Stomach (tissue), 19 donors: ENCODE measurements around the gene TNFSF8. TPM values are rescaled to one million over a fixed set of nuclear protein-coding genes. Genes with fewer than 3 reads are reported as not detected.

Experiments
- DNase-seq, 2 donors: peaks; one replicate each; pipeline versions ENCODE4 v3.0.0 to v3.0.0-alpha.2; 2013 to 2019
- H3K27ac ChIP-seq, 5 donors: fragments of 200-600 bp in 4 of 5; sonication (generic) in 4 of 5; one replicate each; pipeline ENCODE4 v1.5.1; 2013 to 2019; ENCODE audit warnings: mild to moderate bottlenecking in 1 of 5, moderate library complexity in 1 of 5
- H3K27me3 ChIP-seq, 3 donors: fragments of 200-600 bp; sonication (generic); one replicate each; pipeline ENCODE4 v1.5.1; 2017 to 2019; ENCODE audit warnings: mixed run types in 1 of 3
- H3K36me3 ChIP-seq, 4 donors: fragments of 200-600 bp; sonication (generic); 1 replicate in 3 of 4; 2 replicates in 1 of 4; pipeline ENCODE4 v1.5.1; 2016 to 2019
- H3K4me1 ChIP-seq, 4 donors: fragments of 200-600 bp; sonication (generic); one replicate each; pipeline ENCODE4 v1.5.1; 2016 to 2019
- H3K4me3 ChIP-seq, 4 donors: fragments of 200-600 bp; sonication (generic) in 3 of 4; one replicate each; pipeline ENCODE4 v1.5.1; 2016 to 2019; ENCODE audit warnings: mild to moderate bottlenecking in 1 of 4
- H3K9me3 ChIP-seq, 4 donors: fragments of 200-600 bp; sonication (generic); one replicate each; pipeline ENCODE4 v1.5.1; 2016 to 2019
- EP300 ChIP-seq: sonication (generic); formaldehyde crosslinking; IDR thresholded peaks from one replicate; pipeline ENCODE4 v1.6.1; 2017; ENCODE audit warnings: antibody characterized with exemption
- POLR2A ChIP-seq, 4 donors: fragments of 450-650 bp; IDR thresholded peaks; one replicate each; pipeline ENCODE4 v1.6.1; 2016; ENCODE audit warnings: antibody characterized with exemption in 4 of 4, control low read depth in 2 of 4, mild to moderate bottlenecking in 1 of 4, moderate library complexity in 1 of 4
- POLR2AphosphoS5 ChIP-seq, 3 donors: sonication (generic); formaldehyde crosslinking; IDR thresholded peaks; one replicate each; pipeline ENCODE4 v1.6.1; 2016; ENCODE audit warnings: antibody characterized with exemption in 3 of 3
- WGBS, 5 donors: extraction: QIAGEN DNeasy Blood & Tissue Kit in 3 of 5; methylation state at CpG; one replicate each; pipeline versions ENCODE4 v1.1.5 to v1.1.7; 2013 to 2018; 5-methylcytosine and 5-hydroxymethylcytosine counted together
- intact Hi-C: fragments of 100-400 bp; cut with DNase I; formaldehyde crosslinking; loops from one replicate; pipeline ENCODE4 v1.15.1; 2023; ENCODE audit warnings: low total_unique reads
- long read RNA-seq, 10 donors: transcript quantifications; one replicate each; lab custom pipeline, GENCODE V29; 2026
- polyA plus RNA-seq, 3 donors: library from polyadenylated mRNA; stranded (reverse); fragments of 200-250 nt; gene quantifications; one replicate each; pipeline ENCODE4 v1.2.3, GENCODE V29; 2013
- total RNA-seq, 5 donors: library from RNA; depleted of rRNA; stranded (reverse); fragments of >200 nt; gene quantifications; one replicate each; pipeline versions ENCODE4 v1.1.0 to v1.2.3, GENCODE V29; 2014 to 2016
- TF ChIP-seq, protein P1 (sequence below), 7 experiments: fragments of 450-650 bp in 4 of 7; fragments of 200-600 bp in 3 of 7; sonication (generic) in 3 of 7; IDR thresholded peaks; one replicate each; pipeline ENCODE4 v1.5.1; 2016 to 2019; ENCODE audit warnings: antibody characterized with exemption in 7 of 7, control low read depth in 2 of 7, mild to moderate bottlenecking in 1 of 7
- donor health status: healthy with polysubstance abuse.
- donor health status: Bipolar disorder and iron deficiency.
- donor health status: healthy.

The TNFSF8 gene, protein sequence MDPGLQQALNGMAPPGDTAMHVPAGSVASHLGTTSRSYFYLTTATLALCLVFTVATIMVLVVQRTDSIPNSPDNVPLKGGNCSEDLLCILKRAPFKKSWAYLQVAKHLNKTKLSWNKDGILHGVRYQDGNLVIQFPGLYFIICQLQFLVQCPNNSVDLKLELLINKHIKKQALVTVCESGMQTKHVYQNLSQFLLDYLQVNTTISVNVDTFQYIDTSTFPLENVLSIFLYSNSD
- total RNA-seq (10 to 100 TPM in 1 of 5 donors, 1 to 10 TPM in 2, not detected in 2; 5.3 to 14.0 (median 5.8) TPM), polyA plus RNA-seq (1 to 10 TPM in 1 of 3 donors, under 1 TPM in 2; 0.40 to 1.1 (median 0.81) TPM)
- long read RNA-seq, donor 1, result 0 reads
- long read RNA-seq, donor 2, result 0 reads
- long read RNA-seq, donor 3, result 0 reads
- long read RNA-seq, donor 4, result 0 reads
- long read RNA-seq, donor 5, result 0 reads
- long read RNA-seq, donor 6, result 0 reads
- long read RNA-seq, donor 7, result 0 reads
- long read RNA-seq, donor 8, result 0 reads
- long read RNA-seq, donor 9, partial matches to known transcripts, result 0 of 1 reads
- long read RNA-seq, donor 9, other reads (novel, unspliced or antisense), result 0 of 1 reads
- long read RNA-seq, donor 10, result 0 reads

DNA sequence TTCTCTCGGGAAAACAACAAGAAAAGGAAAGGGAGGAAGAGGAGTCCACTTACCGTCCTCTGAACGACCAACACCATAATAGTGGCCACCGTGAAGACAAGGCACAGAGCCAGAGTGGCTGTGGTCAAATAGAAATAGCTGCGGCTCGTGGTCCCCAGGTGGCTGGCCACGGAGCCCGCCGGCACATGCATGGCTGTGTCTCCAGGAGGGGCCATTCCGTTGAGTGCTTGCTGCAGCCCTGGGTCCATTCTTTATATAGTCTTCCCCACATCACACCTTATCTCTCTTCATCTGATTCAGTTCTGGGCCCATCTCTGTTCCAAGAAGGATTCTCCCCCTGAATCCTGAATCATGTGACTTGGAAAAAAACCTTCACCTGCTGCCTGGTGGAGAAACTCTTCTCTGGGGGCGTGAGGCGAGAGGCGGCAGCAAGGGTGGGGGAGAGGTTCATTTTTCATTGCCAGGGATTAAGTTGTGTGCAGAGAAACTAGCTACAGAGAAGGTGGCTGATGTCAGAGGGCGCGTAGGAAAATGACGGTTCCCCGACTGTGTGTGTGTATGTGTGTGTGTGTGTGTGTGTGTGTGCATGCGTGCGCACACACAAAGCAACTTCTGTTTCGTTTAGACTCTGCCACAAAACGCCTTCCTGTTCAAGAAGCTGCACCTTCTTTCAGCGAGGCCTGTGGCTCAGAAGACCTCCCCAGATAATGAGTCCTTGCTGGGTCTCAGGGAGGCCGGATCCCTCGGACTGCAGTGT is at the start of gene TNFSF8:
Gene TNFSF8, minus strand, starts transcription at position 536 of the 757 bp plus-strand sequence. Its CDS starts 288 bp downstream, at position 248.
- peak; percentile 36 to 76 for DNase-seq
- no peak for TF ChIP-seq POLR2A (IDR thresholded peaks at IDR 0.05)
- TF ChIP-seq POLR2AphosphoS5 (IDR thresholded peaks at IDR 0.05), result peak in 2 of 3 donors; percentile 24 to 43
- TF ChIP-seq EP300, result no peak
- H3K27me3 ChIP-seq, result no peaks in the 10 kb centered on the region
- peak within 1 kb of the TSS; percentile 18 to 82 (median 72) for H3K27ac ChIP-seq
- H3K36me3 ChIP-seq, result no peaks in the 10 kb centered on the region
- no peaks in the 10 kb centered on the region for H3K9me3 ChIP-seq
- peak within 1 kb of the TSS; percentile 16 to 33 (median 28) for H3K4me3 ChIP-seq
- H3K4me1 ChIP-seq, result peaks cover 0 to 11% (median 0%) of the 10 kb centered on the region in 4 donors
- intact Hi-C loops, result no loop called here
- 68 to 80% (median 79%) methylated on average over 24 of the region's 24 CpGs for WGBS, 5 donors

DNA sequence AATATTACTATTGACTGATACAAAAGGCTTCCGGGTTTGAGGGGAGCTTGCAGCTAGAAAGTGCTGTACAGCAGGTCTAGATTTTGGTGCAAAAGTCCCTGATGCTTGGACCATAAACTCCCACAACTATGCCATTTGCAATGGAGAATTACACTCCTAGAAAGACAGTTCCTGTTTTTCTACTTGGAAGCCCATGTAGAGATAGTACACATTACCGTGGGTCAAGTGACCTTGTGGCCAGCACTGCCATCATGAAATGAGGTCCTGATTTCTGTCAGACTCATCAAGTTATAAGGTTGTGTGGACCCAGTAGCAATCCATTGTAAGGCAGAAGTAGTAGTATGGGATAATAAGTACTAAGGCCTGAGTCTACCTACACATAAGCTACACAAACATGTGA is 42.8 kb upstream of the TNFSF8 start:
- Histone ChIP-seq H3K4me1 (no peaks in the 10 kb centered on the region), H3K27me3 (no peaks in the 10 kb centered on the region), H3K4me3 (no peak overlapping the region), H3K36me3 (no peaks in the 10 kb centered on the region), H3K9me3 (no peaks in the 10 kb centered on the region), H3K27ac (no peak overlapping the region)
- intact Hi-C loops, result no loop called here
- no peak for TF ChIP-seq EP300
- TF ChIP-seq POLR2A (IDR thresholded peaks at IDR 0.05), result no peak
- TF ChIP-seq, protein P1, sequence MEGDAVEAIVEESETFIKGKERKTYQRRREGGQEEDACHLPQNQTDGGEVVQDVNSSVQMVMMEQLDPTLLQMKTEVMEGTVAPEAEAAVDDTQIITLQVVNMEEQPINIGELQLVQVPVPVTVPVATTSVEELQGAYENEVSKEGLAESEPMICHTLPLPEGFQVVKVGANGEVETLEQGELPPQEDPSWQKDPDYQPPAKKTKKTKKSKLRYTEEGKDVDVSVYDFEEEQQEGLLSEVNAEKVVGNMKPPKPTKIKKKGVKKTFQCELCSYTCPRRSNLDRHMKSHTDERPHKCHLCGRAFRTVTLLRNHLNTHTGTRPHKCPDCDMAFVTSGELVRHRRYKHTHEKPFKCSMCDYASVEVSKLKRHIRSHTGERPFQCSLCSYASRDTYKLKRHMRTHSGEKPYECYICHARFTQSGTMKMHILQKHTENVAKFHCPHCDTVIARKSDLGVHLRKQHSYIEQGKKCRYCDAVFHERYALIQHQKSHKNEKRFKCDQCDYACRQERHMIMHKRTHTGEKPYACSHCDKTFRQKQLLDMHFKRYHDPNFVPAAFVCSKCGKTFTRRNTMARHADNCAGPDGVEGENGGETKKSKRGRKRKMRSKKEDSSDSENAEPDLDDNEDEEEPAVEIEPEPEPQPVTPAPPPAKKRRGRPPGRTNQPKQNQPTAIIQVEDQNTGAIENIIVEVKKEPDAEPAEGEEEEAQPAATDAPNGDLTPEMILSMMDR (IDR thresholded peaks at IDR 0.05), result no peak
- TF ChIP-seq POLR2AphosphoS5 (IDR thresholded peaks at IDR 0.05), result no peak
- no peak for DNase-seq
- 75 to 93% (median 83%) methylated on average over 2 of the region's 2 CpGs for WGBS, 5 donors

DNA sequence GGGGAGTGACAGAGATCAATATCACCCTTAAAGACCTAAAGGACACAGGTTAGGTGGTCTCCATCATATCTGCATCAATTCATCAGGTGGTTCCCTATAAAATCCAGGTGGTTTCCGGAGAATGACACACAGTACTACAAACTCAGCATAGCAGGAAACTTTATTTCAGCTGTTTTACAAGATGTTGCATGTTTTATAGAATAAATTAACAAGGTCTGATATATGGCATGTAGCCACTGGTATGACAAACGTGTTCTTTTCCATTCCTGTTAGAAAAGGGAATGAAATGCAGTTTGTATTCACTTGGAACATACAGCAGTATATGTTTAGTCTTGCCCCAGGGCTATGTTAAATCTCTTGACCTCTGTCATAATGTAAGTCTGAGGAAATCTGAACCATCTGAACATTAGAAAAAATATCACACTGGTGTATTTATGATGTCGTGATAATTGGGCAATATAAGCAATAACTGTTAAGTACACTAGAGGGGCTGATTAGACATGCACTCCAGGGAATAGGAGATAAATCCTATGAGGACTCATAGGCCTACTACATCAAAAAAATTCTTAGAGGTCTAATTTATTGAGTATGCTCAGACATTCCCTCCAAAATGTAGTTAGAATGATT is 42.2 kb upstream of the TNFSF8 start:
- no peaks in the 10 kb centered on the region for H3K27me3 ChIP-seq
- no peaks in the 10 kb centered on the region for H3K4me1 ChIP-seq
- DNase-seq, result no peak
- H3K4me3 ChIP-seq, result no peak overlapping the region
- no peaks in the 10 kb centered on the region for H3K9me3 ChIP-seq
- intact Hi-C loops, result no loop called here
- TF ChIP-seq EP300 (no peak), POLR2AphosphoS5 (IDR thresholded peaks at IDR 0.05) (no peak), POLR2A (IDR thresholded peaks at IDR 0.05) (no peak)
- TF ChIP-seq, protein P1 (IDR thresholded peaks at IDR 0.05), result no peak
- 63 to 85% (median 71%) methylated on average over 3 of the region's 3 CpGs for WGBS, 5 donors
- H3K36me3 ChIP-seq, result no peaks in the 10 kb centered on the region
- no peak overlapping the region for H3K27ac ChIP-seq

DNA sequence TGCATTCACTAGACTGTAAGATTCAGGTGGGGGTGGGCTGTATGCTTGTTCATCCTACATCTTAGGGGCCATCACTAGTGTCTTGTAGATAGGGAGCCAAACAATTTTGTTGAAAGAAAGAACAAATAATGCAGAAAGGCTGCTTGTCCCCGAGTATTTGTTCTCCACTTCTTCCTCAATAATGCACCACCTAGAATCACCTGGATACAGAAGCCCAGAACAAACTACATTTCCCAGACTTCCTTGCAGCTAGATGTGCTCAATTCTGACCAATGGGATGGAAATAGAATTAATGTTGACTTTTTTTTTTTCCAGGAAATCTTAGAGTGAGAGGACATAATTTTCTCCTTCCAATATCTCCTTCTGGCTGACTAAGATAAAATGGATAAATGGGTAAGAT is 38.9 kb upstream of the TNFSF8 start:
- intact Hi-C loops, result no loop called here
- no peak for TF ChIP-seq POLR2AphosphoS5 (IDR thresholded peaks at IDR 0.05)
- TF ChIP-seq POLR2A (IDR thresholded peaks at IDR 0.05), result no peak
- TF ChIP-seq, protein P1 (IDR thresholded peaks at IDR 0.05), result no peak
- TF ChIP-seq EP300, result no peak
- Histone ChIP-seq H3K27me3 (no peaks in the 10 kb centered on the region), H3K9me3 (no peaks in the 10 kb centered on the region), H3K4me1 (no peaks in the 10 kb centered on the region), H3K27ac (no peak overlapping the region), H3K36me3 (no peaks in the 10 kb centered on the region), H3K4me3 (no peak overlapping the region)
- no peak for DNase-seq
- 32 to 71% (median 47%) methylated on average over 1 of the region's 1 CpG for WGBS, 5 donors
